HepG2 (cell line): ENCODE data around the gene NR2F1. TPM values are rescaled to one million over a fixed set of nuclear protein-coding genes. Genes with fewer than 3 reads are reported as not detected.

Source experiments
- CREB1 ChIP-seq, 2 experiments: fragments of 450-650 bp in 1 of 2; IDR thresholded peaks; 2 replicates each; pipeline ENCODE4 v1.6.1; 2016 to 2017; ENCODE audit warnings: control low read depth in 1 of 2, mild to moderate bottlenecking in 1 of 2, missing compliant biosample characterization in 1 of 2, missing genetic modification characterization in 1 of 2
- FOXK2 ChIP-seq: fragments of 450-650 bp; IDR thresholded peaks from 2 replicates; pipeline ENCODE4 v1.6.1; 2016
- FOXM1 ChIP-seq: sonication (generic); formaldehyde crosslinking; IDR thresholded peaks from 2 replicates; pipeline ENCODE4 v1.5.0; 2020; ENCODE audit warnings: missing genetic modification reagents
- GZF1 ChIP-seq: sonication (generic); formaldehyde crosslinking; IDR thresholded peaks from 2 replicates; pipeline ENCODE4 v1.5.1; 2020; ENCODE audit warnings: mild to moderate bottlenecking, missing genetic modification reagents
- HNF4A ChIP-seq: sonication (generic); formaldehyde crosslinking; IDR thresholded peaks from 2 replicates; pipeline ENCODE4 v1.4.0; 2020; ENCODE audit warnings: missing genetic modification reagents
- KLF15 ChIP-seq: sonication (generic); formaldehyde crosslinking; IDR thresholded peaks from 2 replicates; pipeline ENCODE4 v1.8.1; 2023; ENCODE audit warnings: borderline replicate concordance, mild to moderate bottlenecking, inconsistent platforms, missing genetic modification reagents, mixed read lengths
- NCOA1 ChIP-seq: sonication (generic); formaldehyde crosslinking; IDR thresholded peaks from 2 replicates; pipeline ENCODE4 v1.9.0; 2021; ENCODE audit warnings: missing genetic modification reagents
- NONO ChIP-seq, 2 experiments: fragments of 450-650 bp in 1 of 2; sonication (generic) in 1 of 2; formaldehyde crosslinking in 1 of 2; IDR thresholded peaks in 1 of 2; conservative IDR thresholded peaks in 1 of 2; 2 replicates each; pipeline versions ENCODE4 v1.6.1 to v1.8.0; 2017 to 2022; ENCODE audit warnings: mild to moderate bottlenecking in 1 of 2, missing genetic modification reagents in 1 of 2, moderate library complexity in 1 of 2
- RCOR2 ChIP-seq: IDR thresholded peaks from 2 replicates; pipeline ENCODE4 v1.6.1; 2016; ENCODE audit warnings: missing biosample characterization, missing genetic modification reagents
- SIX4 ChIP-seq: sonication (generic); formaldehyde crosslinking; IDR thresholded peaks from 2 replicates; pipeline ENCODE4 v1.4.0; 2020; ENCODE audit warnings: missing genetic modification reagents
- SP1 ChIP-seq, 2 experiments: fragments of 450-650 bp in 1 of 2; sonication (generic) in 1 of 2; formaldehyde crosslinking in 1 of 2; IDR thresholded peaks; 2 replicates each; pipeline versions ENCODE4 v1.4.0 to v1.6.1; 2016 to 2020; ENCODE audit warnings: missing genetic modification reagents in 1 of 2
- TARDBP ChIP-seq: sonication (generic); formaldehyde crosslinking; IDR thresholded peaks from 2 replicates; pipeline ENCODE4 v1.8.0; 2022; ENCODE audit warnings: mild to moderate bottlenecking, missing genetic modification reagents
- U2AF2 ChIP-seq: fragments of 200-400 bp; formaldehyde crosslinking; IDR thresholded peaks from 2 replicates; pipeline ENCODE4 v1.6.1; 2017; ENCODE audit warnings: low read depth, mild to moderate bottlenecking, low read length
- ZIK1 ChIP-seq: sonication (generic); formaldehyde crosslinking; IDR thresholded peaks from 2 replicates; pipeline ENCODE4 v1.5.0; 2020; ENCODE audit warnings: mild to moderate bottlenecking, low read depth, missing genetic modification reagents, borderline replicate concordance
- ZNF251 ChIP-seq: sonication (generic); formaldehyde crosslinking; IDR thresholded peaks from 2 replicates; pipeline ENCODE4 v1.9.0; 2021; ENCODE audit warnings: mild to moderate bottlenecking, missing genetic modification reagents
- ZNF431 ChIP-seq: sonication (generic); formaldehyde crosslinking; IDR thresholded peaks from 2 replicates; pipeline ENCODE4 v1.9.0; 2022; ENCODE audit warnings: missing genetic modification reagents, low read depth, mild to moderate bottlenecking, borderline replicate concordance
- ZNF713 ChIP-seq: sonication (generic); formaldehyde crosslinking; IDR thresholded peaks from 2 replicates; pipeline ENCODE4 v1.4.0; 2020; ENCODE audit warnings: mild to moderate bottlenecking, missing genetic modification reagents
- ZNF737 ChIP-seq: sonication (generic); formaldehyde crosslinking; IDR thresholded peaks from 2 replicates; pipeline ENCODE4 v1.5.0; 2020; ENCODE audit warnings: missing genetic modification reagents, mild to moderate bottlenecking, borderline replicate concordance
- ZNF839 ChIP-seq: sonication (generic); formaldehyde crosslinking; IDR thresholded peaks from 2 replicates; pipeline ENCODE4 v1.4.0; 2020; ENCODE audit warnings: missing genetic modification reagents, mild to moderate bottlenecking, borderline replicate concordance
- ZSCAN21 ChIP-seq: sonication (generic); formaldehyde crosslinking; IDR thresholded peaks from 2 replicates; pipeline ENCODE4 v1.8.0; 2022; ENCODE audit warnings: mild to moderate bottlenecking, missing genetic modification reagents, moderate library complexity, borderline replicate concordance
- polyA plus RNA-seq, 8 experiments: library from polyadenylated mRNA; depleted of rRNA in 3 of 8; stranded (reverse) in 7 of 8; unstranded in 1 of 8; fragments of >200 nt; fragmentation: Illumina TruSeq in 4 of 8; extraction: Trizol in 4 of 8; gene quantifications; 2 replicates each; pipeline versions ENCODE4 v1.2.1 to v1.2.3, GENCODE V29; 2011 to 2016; ENCODE audit warnings: low read depth in 4 of 8, missing spikeins in 1 of 8, mixed read lengths in 1 of 8; ENCODE audit not compliant: insufficient read depth in 1 of 8
- total RNA-seq, 5 experiments: library from RNA; depleted of rRNA; stranded (reverse); fragments of >200 nt; fragmentation: Illumina TruSeq; extraction: Trizol; gene quantifications; 2 replicates each; pipeline ENCODE4 v1.2.3, GENCODE V29; 2016; ENCODE audit warnings: low read depth in 1 of 5
- TF ChIP-seq, protein P1 (sequence below): sonication (generic); formaldehyde crosslinking; IDR thresholded peaks from 2 replicates; pipeline ENCODE4 v1.4.0; 2020; ENCODE audit warnings: missing genetic modification reagents; ENCODE audit errors: not compliant biosample characterization
- TF ChIP-seq, protein P2 (sequence below): sonication (generic); formaldehyde crosslinking; IDR thresholded peaks from 2 replicates; pipeline ENCODE4 v1.5.0; 2020; ENCODE audit warnings: mild to moderate bottlenecking, missing genetic modification reagents
- TF ChIP-seq, protein P3 (sequence below): sonication (generic); formaldehyde crosslinking; IDR thresholded peaks from 2 replicates; pipeline ENCODE4 v1.8.0; 2022; ENCODE audit warnings: mild to moderate bottlenecking, missing genetic modification reagents, moderate library complexity
- TF ChIP-seq, protein P4 (sequence below): sonication (generic); formaldehyde crosslinking; IDR thresholded peaks from 2 replicates; pipeline ENCODE4 v1.4.0; 2020; ENCODE audit warnings: mild to moderate bottlenecking, missing genetic modification reagents
- TF ChIP-seq, protein P5 (sequence below): IDR thresholded peaks from 2 replicates; pipeline ENCODE4 v1.6.1; 2016; ENCODE audit warnings: low read depth

The NR2F1 gene
- total and polyA plus RNA-seq, 2 of the 13 experiments (the other 11 are each of a cell fraction or from before 2014, with no cell fraction given), result 17.1 to 59.7 TPM

DNA sequence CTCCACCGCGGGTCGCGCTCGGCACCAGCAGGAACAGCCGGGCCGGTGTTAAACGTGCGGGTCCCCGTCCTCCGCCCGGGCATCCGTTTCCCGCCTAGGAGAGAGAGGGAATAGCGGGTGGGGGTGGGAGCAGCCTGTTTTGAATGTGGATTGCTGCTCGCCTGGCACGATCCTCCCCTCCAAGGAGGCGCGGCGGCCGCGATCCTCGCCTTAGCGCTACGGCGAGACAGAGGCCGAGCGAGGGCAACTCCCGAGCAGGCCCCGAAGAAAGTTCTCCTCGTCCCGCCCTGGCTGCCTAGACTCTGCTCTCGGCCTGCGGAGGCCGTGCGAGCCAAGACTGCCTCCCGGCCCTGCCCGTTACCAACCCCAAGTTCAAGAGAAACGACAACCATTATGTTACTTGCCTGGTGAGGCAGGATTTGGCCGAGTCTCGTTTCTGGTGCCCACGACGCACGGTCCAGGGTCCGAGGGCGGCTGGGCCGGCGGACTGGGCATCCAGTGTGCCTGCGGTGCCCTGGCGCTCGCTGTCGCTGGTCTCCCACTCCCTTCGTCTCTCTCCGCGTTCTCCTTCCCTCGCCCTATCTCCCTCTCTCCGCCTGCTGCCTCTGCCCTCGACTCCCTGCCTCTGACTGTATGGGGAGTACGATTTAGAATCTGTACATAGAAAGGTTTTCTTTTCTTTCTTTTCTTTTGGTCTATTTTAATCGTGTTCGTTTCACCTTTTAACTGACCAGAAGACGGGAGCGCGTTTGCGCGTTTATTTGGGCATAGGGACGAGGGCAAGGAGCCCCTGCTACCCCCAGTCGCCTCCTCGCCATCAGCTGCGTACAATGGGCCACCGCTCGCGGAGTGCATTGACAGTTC is 2.7 kb upstream of the NR2F1 start (continued):
- TF ChIP-seq, protein P1, sequence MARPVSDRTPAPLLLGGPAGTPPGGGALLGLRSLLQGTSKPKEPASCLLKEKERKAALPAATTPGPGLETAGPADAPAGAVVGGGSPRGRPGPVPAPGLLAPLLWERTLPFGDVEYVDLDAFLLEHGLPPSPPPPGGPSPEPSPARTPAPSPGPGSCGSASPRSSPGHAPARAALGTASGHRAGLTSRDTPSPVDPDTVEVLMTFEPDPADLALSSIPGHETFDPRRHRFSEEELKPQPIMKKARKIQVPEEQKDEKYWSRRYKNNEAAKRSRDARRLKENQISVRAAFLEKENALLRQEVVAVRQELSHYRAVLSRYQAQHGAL (CRISPR knock-in tag), result no peak
- TF ChIP-seq ZNF431 (CRISPR knock-in tag) (no peak), GZF1 (CRISPR knock-in tag) (0 out of 2 replicates have a peak, but pooled peaks have one; percentile 76), RCOR2 (no peak), FOXK2 (no peak), TARDBP (CRISPR knock-in tag) (peak; percentile 39; the same call in 1 of the 2 replicates), ZSCAN21 (CRISPR knock-in tag) (0 out of 2 replicates have a peak, but pooled peaks have one; percentile 49), CREB1 (IDR thresholded peaks at IDR 0.05) (no peak), CREB1 (CRISPR knock-in tag; IDR thresholded peaks at IDR 0.05) (no peak), NCOA1 (CRISPR knock-in tag) (no peak), ZIK1 (CRISPR knock-in tag) (no peak), SIX4 (CRISPR knock-in tag) (no peak), NONO (IDR thresholded peaks at IDR 0.05) (no peak), NONO (CRISPR knock-in tag; conservative IDR thresholded peaks at IDR 0.05) (no peak; the same call in 1 of the 2 replicates), KLF15 (CRISPR knock-in tag) (no peak), U2AF2 (no peak), SP1 (IDR thresholded peaks at IDR 0.05) (no peak), SP1 (CRISPR knock-in tag; IDR thresholded peaks at IDR 0.05) (no peak), ZNF713 (no peak), ZNF839 (no peak), ZNF737 (CRISPR knock-in tag) (peak; percentile 32; the same call in 1 of the 2 replicates), ZNF251 (CRISPR knock-in tag) (no peak), FOXM1 (CRISPR knock-in tag) (no peak), HNF4A (CRISPR knock-in tag) (no peak)
- TF ChIP-seq, protein P2, sequence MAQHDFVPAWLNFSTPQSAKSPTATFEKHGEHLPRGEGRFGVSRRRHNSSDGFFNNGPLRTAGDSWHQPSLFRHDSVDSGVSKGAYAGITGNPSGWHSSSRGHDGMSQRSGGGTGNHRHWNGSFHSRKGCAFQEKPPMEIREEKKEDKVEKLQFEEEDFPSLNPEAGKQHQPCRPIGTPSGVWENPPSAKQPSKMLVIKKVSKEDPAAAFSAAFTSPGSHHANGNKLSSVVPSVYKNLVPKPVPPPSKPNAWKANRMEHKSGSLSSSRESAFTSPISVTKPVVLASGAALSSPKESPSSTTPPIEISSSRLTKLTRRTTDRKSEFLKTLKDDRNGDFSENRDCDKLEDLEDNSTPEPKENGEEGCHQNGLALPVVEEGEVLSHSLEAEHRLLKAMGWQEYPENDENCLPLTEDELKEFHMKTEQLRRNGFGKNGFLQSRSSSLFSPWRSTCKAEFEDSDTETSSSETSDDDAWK (CRISPR knock-in tag), result no peak
- TF ChIP-seq, protein P3, sequence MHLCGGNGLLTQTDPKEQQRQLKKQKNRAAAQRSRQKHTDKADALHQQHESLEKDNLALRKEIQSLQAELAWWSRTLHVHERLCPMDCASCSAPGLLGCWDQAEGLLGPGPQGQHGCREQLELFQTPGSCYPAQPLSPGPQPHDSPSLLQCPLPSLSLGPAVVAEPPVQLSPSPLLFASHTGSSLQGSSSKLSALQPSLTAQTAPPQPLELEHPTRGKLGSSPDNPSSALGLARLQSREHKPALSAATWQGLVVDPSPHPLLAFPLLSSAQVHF, result no peak
- TF ChIP-seq, protein P4, sequence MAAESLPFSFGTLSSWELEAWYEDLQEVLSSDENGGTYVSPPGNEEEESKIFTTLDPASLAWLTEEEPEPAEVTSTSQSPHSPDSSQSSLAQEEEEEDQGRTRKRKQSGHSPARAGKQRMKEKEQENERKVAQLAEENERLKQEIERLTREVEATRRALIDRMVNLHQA (CRISPR knock-in tag), result no peak
- TF ChIP-seq, protein P5, sequence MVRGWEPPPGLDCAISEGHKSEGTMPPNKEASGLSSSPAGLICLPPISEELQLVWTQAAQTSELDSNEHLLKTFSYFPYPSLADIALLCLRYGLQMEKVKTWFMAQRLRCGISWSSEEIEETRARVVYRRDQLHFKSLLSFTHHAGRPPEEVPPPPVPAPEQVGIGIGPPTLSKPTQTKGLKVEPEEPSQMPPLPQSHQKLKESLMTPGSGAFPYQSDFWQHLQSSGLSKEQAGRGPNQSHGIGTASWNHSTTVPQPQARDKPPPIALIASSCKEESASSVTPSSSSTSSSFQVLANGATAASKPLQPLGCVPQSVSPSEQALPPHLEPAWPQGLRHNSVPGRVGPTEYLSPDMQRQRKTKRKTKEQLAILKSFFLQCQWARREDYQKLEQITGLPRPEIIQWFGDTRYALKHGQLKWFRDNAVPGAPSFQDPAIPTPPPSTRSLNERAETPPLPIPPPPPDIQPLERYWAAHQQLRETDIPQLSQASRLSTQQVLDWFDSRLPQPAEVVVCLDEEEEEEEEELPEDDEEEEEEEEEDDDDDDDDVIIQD (CRISPR knock-in tag), result no peak
